Raji (cell line): ENCODE measurements around the gene PHETA1.
A peak's percentile ranks its signal among the peaks of the same experiment; 100 is the strongest.

Experiments
- POLR2A ChIP-seq: IDR thresholded peaks from 2 replicates; pipeline ENCODE4 v1.6.1; 2011; ENCODE audit warnings: low read depth, low read length, control low read depth; ENCODE audit not compliant: insufficient read depth

Gene PHETA1

GRCh38 chr12:111368788-111369495, at the start of gene PHETA1:
TSS of gene PHETA1 (minus strand) at chr12:111369095. CDS start at chr12:111363427, 5,668 bp downstream.
- TF ChIP-seq POLR2A = peak; percentile 52

- no peak for TF ChIP-seq POLR2A
Observed at GRCh38 chr12:111418594-111418880, 49.6 kb upstream of the PHETA1 start.

GRCh38 chr12:111417784-111418593, 49.1 kb upstream of the PHETA1 start:
- no peak for TF ChIP-seq POLR2A

GRCh38 chr12:111417290-111417689, 48.4 kb upstream of the PHETA1 start:
- TF ChIP-seq POLR2A = no peak

- no peak for TF ChIP-seq POLR2A
Observed at GRCh38 chr12:111414711-111415252, 45.9 kb upstream of the PHETA1 start.

GRCh38 chr12:111413442-111414086, 44.7 kb upstream of the PHETA1 start:
- TF ChIP-seq POLR2A = no peak

GRCh38 chr12:111412830-111413441, 44.0 kb upstream of the PHETA1 start:
- no peak for TF ChIP-seq POLR2A

- no peak for TF ChIP-seq POLR2A
Observed at GRCh38 chr12:111412007-111412829, 43.3 kb upstream of the PHETA1 start.

- TF ChIP-seq POLR2A = no peak
Observed at GRCh38 chr12:111411185-111411764, 42.4 kb upstream of the PHETA1 start.

GRCh38 chr12:111410431-111411184, 41.7 kb upstream of the PHETA1 start:
- no peak for TF ChIP-seq POLR2A

GRCh38 chr12:111409780-111410430, 41.0 kb upstream of the PHETA1 start:
- no peak for TF ChIP-seq POLR2A

- TF ChIP-seq POLR2A = no peak
Observed at GRCh38 chr12:111409403-111409779, 40.5 kb upstream of the PHETA1 start.
